ENCODE measurements around the gene LSM7. TPM values are rescaled to one million over a fixed set of nuclear protein-coding genes. Genes with fewer than 3 reads are reported as not detected.
A peak's percentile ranks its signal among the peaks of the same experiment; 100 is the strongest.
"Not testable (repeated sequence)": the region's sequence is repeated elsewhere in the genome, so short reads cannot be mapped to it uniquely, and the experiment has no call there.

Gene LSM7
- total RNA-seq, 2 experiments from 2014 or later, result 164 to 321 TPM

GRCh38 chr19:2282862-2283237, 45.5 kb downstream of the LSM7 start:
- H3K79me2 ChIP-seq (ENCODE audit: insufficient read depth, low read depth, low read length), result no peaks in the 10 kb centered on the region
- no peaks in the 10 kb centered on the region for H3K9me3 ChIP-seq (ENCODE audit: low read length)
- H3K4me1 ChIP-seq (ENCODE audit: insufficient read depth, low read length, poor library complexity, severe bottlenecking), result peaks cover 19% of the 10 kb centered on the region
- TF ChIP-seq CTCF (conservative IDR thresholded peaks at IDR 0.05; ENCODE audit: low read length) (no peak), EZH2phosphoT487 (IDR thresholded peaks at IDR 0.05; ENCODE audit: borderline replicate concordance, low read depth, low read length) (no peak)
- BruUV-seq (replicated peaks), result no TSS peak
- POLR2A ChIA-PET, result no interaction called here
- no peak overlapping the region for H3K4me3 ChIP-seq (ENCODE audit: low read depth, low read length, poor library complexity, severe bottlenecking)
- no peaks in the 10 kb centered on the region for H3K36me3 ChIP-seq (ENCODE audit: insufficient read depth, low read length)
- intact Hi-C loops (cut with micrococcal nuclease; ENCODE audit: unreplicated experiment), result no loop called here
- no peak overlapping the region for H3K4me2 ChIP-seq (ENCODE audit: low read length)
- H3K9me2 ChIP-seq (ENCODE audit: insufficient read depth, low read length), result no peaks in the 10 kb centered on the region
- no peak overlapping the region for H3K27ac ChIP-seq (ENCODE audit: low read depth, low read length, poor library complexity, severe bottlenecking)
- CTCF ChIA-PET (ENCODE audit: unreplicated experiment), result no interaction called here
- DNase-seq (ENCODE audit: low spot score), result no peak
- no peak overlapping the region for H2AFZ ChIP-seq (ENCODE audit: low read length)
- H4K20me1 ChIP-seq (ENCODE audit: insufficient read depth, low read length), result no peaks in the 10 kb centered on the region

DNA sequence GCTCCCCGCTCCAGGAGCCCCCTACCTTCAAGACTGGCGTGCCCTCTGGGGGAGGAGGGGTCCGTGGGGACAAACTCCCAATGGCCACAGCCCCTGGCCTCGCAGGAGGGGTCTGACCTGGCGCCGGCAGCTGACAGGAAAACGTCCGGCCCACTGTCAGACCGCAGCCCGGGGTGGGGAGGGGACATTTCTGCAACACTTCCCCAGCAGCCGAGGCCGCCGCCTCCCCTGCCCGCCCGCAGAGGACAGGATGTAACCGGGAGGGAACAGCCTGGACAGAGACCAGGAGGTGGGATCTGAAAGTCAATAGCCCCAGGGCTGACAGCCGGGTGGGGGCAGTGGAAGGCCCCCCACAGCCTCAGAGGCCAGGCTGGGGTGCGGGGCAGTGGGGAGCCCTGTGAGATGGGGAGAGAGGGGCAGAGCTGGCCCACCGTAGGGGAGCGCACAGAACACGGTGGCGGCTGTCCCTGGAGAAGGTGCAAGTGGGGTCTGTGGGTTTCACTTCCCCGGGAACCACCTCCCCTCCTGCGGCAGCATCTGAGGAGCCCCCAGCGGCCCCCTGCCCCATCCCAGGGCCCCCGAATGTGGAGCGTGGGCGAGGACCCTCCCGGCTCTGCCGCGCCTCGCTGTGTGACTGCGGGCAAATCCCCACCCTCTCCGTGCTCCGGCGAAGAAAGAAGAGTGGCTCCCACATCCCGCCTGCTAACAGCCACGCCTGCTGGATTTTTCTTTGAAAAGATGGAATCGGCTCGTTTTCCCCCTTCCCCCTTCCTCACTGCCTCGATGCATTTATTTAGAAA, 46.1 kb downstream of the LSM7 start, which contains the start of gene PEAK3:
Gene PEAK3, minus strand, starts transcription at position 114 of the 800 bp plus-strand sequence. CDS start 1,244 bp downstream, outside the sequence.
- DNase-seq (ENCODE audit: low spot score), result no peak
- Histone ChIP-seq H3K27ac (ENCODE audit: low read depth, low read length, poor library complexity, severe bottlenecking) (no peak within 1 kb of the TSS), H2AFZ (ENCODE audit: low read length) (no peak within 1 kb of the TSS), H3K4me3 (ENCODE audit: low read depth, low read length, poor library complexity, severe bottlenecking) (no peak within 1 kb of the TSS), H3K4me1 (ENCODE audit: insufficient read depth, low read length, poor library complexity, severe bottlenecking) (peaks cover 16% of the 10 kb centered on the region), H3K9me2 (ENCODE audit: insufficient read depth, low read length) (no peaks in the 10 kb centered on the region), H4K20me1 (ENCODE audit: insufficient read depth, low read length) (no peaks in the 10 kb centered on the region), H3K36me3 (ENCODE audit: insufficient read depth, low read length) (no peaks in the 10 kb centered on the region), H3K4me2 (ENCODE audit: low read length) (peak within 1 kb of the TSS; percentile 45), H3K79me2 (ENCODE audit: insufficient read depth, low read depth, low read length) (no peaks in the 10 kb centered on the region), H3K9me3 (ENCODE audit: low read length) (no peaks in the 10 kb centered on the region)
- CTCF ChIA-PET (ENCODE audit: unreplicated experiment), result no interaction called here
- intact Hi-C loops (cut with micrococcal nuclease; ENCODE audit: unreplicated experiment), result no loop called here
- POLR2A ChIA-PET, result no interaction called here
- no TSS peak for BruUV-seq (replicated peaks)
- TF ChIP-seq EZH2phosphoT487 (IDR thresholded peaks at IDR 0.05; ENCODE audit: borderline replicate concordance, low read depth, low read length), result no peak
- TF ChIP-seq CTCF (conservative IDR thresholded peaks at IDR 0.05; ENCODE audit: low read length), result no peak

- H2AFZ ChIP-seq (ENCODE audit: low read length); POLR2A ChIA-PET; H3K27ac ChIP-seq (ENCODE audit: low read depth, low read length, poor library complexity, severe bottlenecking): not testable (repeated sequence)
Observed at GRCh38 chr19:2281265-2282061, 46.9 kb downstream of the LSM7 start.

More at GRCh38 chr19:2281265-2282061, 46.9 kb downstream of the LSM7 start:
- BruUV-seq (replicated peaks); H3K9me3 ChIP-seq (ENCODE audit: low read length); H4K20me1 ChIP-seq (ENCODE audit: insufficient read depth, low read length); CTCF ChIA-PET (ENCODE audit: unreplicated experiment); H3K79me2 ChIP-seq (ENCODE audit: insufficient read depth, low read depth, low read length); intact Hi-C loops (cut with micrococcal nuclease; ENCODE audit: unreplicated experiment); H3K36me3 ChIP-seq (ENCODE audit: insufficient read depth, low read length); H3K9me2 ChIP-seq (ENCODE audit: insufficient read depth, low read length); DNase-seq (ENCODE audit: low spot score); H3K4me3 ChIP-seq (ENCODE audit: low read depth, low read length, poor library complexity, severe bottlenecking): not testable (repeated sequence)
- Histone ChIP-seq H3K4me1 (ENCODE audit: insufficient read depth, low read length, poor library complexity, severe bottlenecking) (peaks cover 14% of the 10 kb centered on the region), H3K4me2 (ENCODE audit: low read length) (peak overlapping the region; percentile 45)

All from OCI-LY7 (cell line).